Panc1 (cell line): ENCODE measurements around the gene WDR33.

Source experiments
- POLR2AphosphoS5 ChIP-seq: IDR thresholded peaks from 2 replicates; pipeline ENCODE4 v1.6.1; 2012; ENCODE audit warnings: mild to moderate bottlenecking, low read depth, low read length, moderate library complexity
- SIN3A ChIP-seq: IDR thresholded peaks from 2 replicates; pipeline ENCODE4 v1.6.1; 2012; ENCODE audit warnings: low read depth, mild to moderate bottlenecking, low read length, moderate library complexity, borderline replicate concordance; ENCODE audit not compliant: insufficient read depth
- TCF7L2 ChIP-seq: IDR thresholded peaks from 2 replicates; pipeline ENCODE4 v1.6.1; 2011; ENCODE audit warnings: mild to moderate bottlenecking, low read depth, low read length, inconsistent platforms
- TF ChIP-seq, protein P1 (sequence below): fragments of 450-650 bp; IDR thresholded peaks from 2 replicates; pipeline ENCODE4 v1.5.1; 2017; ENCODE audit warnings: mild to moderate bottlenecking
- TF ChIP-seq, protein P2 (sequence below), 2 experiments: IDR thresholded peaks; 2 replicates each; pipeline ENCODE4 v1.6.1; 2011 to 2012; ENCODE audit warnings: low read depth in 2 of 2, control low read depth in 1 of 2, low read length in 1 of 2, mild to moderate bottlenecking in 1 of 2, moderate library complexity in 1 of 2; ENCODE audit not compliant: insufficient read depth in 1 of 2

DNA sequence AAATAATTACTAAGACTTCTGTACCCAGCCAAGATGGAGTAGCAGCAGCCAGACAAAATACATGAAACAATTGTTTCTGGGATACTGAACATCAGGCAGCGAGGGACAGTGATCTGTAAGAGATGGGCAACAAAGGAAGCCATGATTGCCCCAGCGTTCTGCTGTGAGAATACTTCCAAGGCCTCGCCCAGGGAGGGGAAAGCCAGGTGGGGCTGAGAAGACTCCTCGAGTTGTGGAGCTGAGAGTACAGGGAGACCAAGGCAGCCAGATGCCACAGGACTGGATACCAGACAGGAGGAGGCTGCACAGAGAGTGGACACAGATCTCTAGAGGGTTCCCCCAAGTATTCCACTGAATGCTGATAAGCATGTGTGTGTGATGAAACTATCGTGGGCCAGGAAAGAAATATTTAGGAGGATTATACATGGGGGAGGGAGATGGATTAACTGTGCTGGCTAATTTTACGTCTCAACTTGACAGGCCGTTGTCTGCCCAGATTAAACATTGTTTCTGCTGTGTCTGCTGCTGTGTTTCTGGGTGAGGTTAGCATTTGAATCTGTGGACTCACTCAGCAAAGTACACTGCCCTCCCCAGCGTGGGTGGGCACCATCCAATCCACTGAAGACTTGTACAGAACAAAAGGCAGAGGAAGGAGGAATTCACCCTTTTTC lies 125.4 kb downstream of the WDR33 start:
- TF ChIP-seq, protein P1, sequence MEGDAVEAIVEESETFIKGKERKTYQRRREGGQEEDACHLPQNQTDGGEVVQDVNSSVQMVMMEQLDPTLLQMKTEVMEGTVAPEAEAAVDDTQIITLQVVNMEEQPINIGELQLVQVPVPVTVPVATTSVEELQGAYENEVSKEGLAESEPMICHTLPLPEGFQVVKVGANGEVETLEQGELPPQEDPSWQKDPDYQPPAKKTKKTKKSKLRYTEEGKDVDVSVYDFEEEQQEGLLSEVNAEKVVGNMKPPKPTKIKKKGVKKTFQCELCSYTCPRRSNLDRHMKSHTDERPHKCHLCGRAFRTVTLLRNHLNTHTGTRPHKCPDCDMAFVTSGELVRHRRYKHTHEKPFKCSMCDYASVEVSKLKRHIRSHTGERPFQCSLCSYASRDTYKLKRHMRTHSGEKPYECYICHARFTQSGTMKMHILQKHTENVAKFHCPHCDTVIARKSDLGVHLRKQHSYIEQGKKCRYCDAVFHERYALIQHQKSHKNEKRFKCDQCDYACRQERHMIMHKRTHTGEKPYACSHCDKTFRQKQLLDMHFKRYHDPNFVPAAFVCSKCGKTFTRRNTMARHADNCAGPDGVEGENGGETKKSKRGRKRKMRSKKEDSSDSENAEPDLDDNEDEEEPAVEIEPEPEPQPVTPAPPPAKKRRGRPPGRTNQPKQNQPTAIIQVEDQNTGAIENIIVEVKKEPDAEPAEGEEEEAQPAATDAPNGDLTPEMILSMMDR, result no peak
- no peak for TF ChIP-seq POLR2AphosphoS5
- TF ChIP-seq TCF7L2, result no peak
- TF ChIP-seq SIN3A, result no peak
- TF ChIP-seq, protein P2, sequence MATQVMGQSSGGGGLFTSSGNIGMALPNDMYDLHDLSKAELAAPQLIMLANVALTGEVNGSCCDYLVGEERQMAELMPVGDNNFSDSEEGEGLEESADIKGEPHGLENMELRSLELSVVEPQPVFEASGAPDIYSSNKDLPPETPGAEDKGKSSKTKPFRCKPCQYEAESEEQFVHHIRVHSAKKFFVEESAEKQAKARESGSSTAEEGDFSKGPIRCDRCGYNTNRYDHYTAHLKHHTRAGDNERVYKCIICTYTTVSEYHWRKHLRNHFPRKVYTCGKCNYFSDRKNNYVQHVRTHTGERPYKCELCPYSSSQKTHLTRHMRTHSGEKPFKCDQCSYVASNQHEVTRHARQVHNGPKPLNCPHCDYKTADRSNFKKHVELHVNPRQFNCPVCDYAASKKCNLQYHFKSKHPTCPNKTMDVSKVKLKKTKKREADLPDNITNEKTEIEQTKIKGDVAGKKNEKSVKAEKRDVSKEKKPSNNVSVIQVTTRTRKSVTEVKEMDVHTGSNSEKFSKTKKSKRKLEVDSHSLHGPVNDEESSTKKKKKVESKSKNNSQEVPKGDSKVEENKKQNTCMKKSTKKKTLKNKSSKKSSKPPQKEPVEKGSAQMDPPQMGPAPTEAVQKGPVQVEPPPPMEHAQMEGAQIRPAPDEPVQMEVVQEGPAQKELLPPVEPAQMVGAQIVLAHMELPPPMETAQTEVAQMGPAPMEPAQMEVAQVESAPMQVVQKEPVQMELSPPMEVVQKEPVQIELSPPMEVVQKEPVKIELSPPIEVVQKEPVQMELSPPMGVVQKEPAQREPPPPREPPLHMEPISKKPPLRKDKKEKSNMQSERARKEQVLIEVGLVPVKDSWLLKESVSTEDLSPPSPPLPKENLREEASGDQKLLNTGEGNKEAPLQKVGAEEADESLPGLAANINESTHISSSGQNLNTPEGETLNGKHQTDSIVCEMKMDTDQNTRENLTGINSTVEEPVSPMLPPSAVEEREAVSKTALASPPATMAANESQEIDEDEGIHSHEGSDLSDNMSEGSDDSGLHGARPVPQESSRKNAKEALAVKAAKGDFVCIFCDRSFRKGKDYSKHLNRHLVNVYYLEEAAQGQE (IDR thresholded peaks at IDR 0.05; ENCODE audit: insufficient read depth in 1 of 2, low read depth in 2 of 2, low read length in 1 of 2), result no peak
